GM21515 (cell line): ENCODE data around the gene PIP5K1B.

ENCODE experiments used
- ATAC-seq: cut with Tn5 transposase; IDR thresholded peaks from one replicate; pipeline ENCODE4 v1.9.1; 2021; ENCODE audit not compliant: unreplicated experiment

The PIP5K1B gene

GRCh38 chr9:68706363-68707201, 1.5 kb downstream of the PIP5K1B start:
- peak; percentile 36 for ATAC-seq

GRCh38 chr9:68707801-68708488, 2.9 kb downstream of the PIP5K1B start:
- ATAC-seq = no peak

DNA sequence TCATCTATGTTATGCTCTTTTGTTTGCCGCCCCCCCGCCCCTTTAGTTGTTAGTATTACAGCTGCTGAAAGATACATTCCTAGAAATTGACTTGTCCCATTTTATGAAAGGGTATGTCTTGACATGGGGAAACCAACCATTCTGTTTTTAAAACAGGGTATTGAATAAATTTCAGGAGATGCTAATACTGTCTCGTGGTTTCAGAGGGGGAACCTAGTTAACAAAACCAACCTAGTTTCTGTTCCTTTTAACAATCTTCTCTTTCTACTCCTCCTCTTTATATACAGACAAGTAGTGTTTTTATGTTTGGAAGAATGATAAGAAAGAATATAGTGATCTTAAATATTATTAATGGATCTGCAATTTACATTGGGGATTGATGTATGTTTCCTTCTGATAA, 3.5 kb downstream of the PIP5K1B start:
- no peak for ATAC-seq

GRCh38 chr9:68709291-68710110, 4.5 kb downstream of the PIP5K1B start:
- ATAC-seq = no peak

DNA sequence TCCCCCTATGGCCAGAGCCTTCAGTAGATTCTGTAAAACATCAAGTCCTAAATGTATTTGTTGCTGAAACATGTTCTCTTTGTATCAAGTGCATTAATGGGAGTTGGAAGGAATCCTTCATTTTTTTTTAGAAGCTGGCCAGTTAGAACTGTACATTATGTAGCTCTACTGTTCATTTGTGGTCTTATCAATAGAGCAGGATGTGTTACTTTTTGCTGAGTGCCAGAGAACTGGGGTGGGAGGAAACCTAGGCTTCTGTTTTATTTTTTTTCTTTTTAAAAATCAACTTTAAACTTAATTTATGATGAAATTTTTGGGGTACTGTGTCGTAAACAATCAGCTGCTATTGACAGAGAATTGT, 5.1 kb downstream of the PIP5K1B start:
- ATAC-seq = no peak

GRCh38 chr9:68711281-68711680, 6.2 kb downstream of the PIP5K1B start:
- no peak for ATAC-seq

- ATAC-seq = no peak
Observed at GRCh38 chr9:68711932-68712331, 6.9 kb downstream of the PIP5K1B start.

DNA sequence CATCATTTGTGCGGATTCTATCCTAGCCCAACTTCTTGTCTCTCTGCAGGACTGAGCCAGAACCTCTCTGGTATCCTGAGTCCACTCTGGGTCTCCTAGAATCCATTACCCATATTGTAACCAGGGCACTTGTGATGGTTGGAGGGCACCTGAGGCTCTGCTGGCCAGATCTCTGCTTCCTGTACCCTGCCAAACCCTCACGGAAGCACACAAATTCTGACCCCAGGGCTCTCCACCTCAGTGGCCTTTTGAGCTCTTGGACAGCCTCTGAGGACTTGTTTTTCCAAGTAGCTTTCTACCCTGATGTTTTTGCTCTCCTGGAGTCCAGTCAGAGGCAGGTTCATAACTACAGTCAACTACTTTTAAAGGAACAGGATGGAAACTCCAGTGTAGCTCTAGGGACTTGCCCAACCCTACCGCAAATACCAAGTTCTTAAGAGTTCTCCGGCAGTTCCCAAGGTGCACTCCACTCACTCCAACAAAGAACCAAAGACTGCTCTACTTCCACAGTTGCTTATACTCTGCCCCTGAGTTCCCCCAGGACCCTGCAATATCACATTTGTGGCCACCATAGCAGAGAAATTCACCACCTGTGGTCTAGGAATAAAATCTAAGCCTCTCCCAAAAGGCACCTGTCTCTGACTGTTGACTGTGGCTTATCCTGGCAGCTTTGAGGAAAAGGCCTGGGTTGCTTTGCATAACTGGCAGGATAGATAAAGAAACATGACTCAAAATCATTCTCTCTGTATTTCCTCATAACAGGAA, 9.6 kb downstream of the PIP5K1B start:
- no peak for ATAC-seq

- ATAC-seq = no peak
Observed at GRCh38 chr9:68715181-68715456, 10.1 kb downstream of the PIP5K1B start.

- no peak for ATAC-seq
Observed at GRCh38 chr9:68717552-68718443, 12.8 kb downstream of the PIP5K1B start.

DNA sequence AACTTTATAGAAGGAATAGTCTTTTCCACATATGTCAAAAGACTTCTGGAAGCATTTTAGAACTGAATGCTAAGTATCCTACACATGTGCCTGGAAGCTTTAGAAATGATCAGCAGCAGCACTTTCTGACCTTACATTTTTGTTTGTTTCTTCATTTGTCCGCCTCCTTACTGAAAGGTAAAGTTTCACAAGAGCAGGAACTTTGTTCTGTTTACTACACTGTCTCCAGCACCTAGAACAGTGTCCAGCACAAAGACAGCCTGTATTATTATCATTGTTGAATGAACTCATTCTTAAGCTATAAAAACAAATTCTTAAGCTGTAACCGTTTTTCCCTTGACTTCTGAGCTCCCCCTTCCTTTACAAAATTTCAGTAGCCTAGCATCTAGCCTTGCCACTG, 14.8 kb downstream of the PIP5K1B start:
- no peak for ATAC-seq

GRCh38 chr9:68720656-68721313, 15.7 kb downstream of the PIP5K1B start:
- ATAC-seq = no peak

- ATAC-seq = no peak
Observed at GRCh38 chr9:68721666-68722330, 16.8 kb downstream of the PIP5K1B start.

DNA sequence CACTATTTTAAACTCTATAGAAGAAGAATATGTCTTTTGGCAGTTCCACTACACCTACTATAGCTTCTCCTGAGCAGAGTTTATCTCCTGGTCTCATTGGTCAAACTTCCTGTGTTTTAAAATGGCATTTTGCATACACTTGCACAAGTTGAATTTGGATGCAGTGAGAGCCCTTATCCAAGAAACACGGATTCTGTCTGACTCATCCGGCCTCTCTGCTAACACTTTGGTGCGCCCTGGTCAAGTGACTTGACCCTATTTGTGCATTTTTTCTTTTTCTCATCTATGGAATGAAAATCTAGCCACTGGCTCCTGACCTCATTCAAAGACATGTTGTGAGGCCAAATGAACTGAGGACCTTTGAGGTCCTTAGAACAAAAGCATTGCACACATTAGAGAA, 20.0 kb downstream of the PIP5K1B start:
- no peak for ATAC-seq

- ATAC-seq = no peak
Observed at GRCh38 chr9:68726489-68726888, 21.4 kb downstream of the PIP5K1B start.

DNA sequence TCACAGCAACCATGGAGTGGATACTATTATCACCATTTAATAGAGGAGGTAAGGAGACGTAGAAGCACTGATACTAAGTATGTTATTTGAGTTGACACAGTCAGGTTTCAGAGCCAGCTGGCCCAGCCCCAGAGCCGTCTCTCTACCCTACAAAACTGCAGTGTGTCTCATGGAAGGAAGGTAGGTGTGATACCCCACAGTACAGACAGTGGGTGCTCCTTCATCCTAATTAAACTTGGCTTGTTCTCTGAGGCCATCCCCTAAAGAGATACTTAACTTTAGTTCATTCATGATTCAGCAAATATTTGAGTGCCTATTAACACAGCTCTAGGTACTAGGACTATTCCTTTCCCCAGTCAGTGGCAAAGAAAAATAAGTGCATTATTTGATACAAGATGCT, 22.6 kb downstream of the PIP5K1B start:
- ATAC-seq = no peak

DNA sequence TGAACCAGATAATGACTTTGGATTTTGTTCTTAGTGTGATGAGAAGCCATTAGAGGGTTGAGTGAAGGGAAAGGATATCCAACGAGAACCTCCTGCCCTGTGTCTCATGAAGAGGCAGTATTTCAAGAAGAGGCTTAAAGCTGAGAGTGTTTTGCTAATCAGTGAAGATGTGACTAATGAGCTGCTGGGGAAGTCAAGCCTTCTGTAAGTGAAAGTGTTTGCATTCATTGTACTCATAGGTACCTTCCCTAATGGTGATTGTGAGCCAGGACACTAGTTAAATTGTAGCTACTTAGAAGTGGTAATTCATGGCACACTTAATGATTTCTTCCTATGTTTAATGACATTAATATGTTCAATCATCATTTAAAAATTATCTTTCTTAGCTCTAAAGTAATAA, 23.7 kb downstream of the PIP5K1B start:
- ATAC-seq = no peak

DNA sequence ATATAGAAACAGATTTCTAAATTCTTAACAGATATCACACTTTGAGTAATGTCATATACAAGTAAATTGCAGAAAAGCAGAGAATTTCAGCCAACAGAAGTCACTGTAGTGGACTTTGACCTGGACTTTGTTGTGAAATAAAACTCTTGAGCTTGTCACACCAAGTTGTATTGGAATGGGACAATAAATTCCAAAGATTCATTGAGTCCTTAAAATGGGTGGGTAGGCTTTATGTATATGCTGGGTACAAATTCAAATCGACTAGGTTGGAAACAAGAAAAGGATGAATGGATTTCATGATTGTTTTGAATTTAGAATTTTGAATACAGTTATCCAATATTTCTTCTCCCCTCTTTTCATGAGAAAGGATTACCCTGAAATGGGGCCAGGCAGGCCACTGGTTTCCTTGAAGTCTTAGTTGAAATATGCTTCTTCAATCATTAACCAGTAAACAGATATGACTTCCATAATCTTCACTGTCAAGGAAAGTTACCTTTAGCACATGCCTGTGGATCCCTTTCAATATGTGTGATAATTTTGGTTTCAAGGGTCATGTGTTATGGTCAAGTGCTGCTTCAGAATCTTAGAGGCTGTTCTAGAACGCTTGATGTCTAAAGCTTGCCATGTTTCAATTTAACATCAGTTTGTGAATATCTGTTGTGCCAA, 25.7 kb downstream of the PIP5K1B start:
- no peak for ATAC-seq

DNA sequence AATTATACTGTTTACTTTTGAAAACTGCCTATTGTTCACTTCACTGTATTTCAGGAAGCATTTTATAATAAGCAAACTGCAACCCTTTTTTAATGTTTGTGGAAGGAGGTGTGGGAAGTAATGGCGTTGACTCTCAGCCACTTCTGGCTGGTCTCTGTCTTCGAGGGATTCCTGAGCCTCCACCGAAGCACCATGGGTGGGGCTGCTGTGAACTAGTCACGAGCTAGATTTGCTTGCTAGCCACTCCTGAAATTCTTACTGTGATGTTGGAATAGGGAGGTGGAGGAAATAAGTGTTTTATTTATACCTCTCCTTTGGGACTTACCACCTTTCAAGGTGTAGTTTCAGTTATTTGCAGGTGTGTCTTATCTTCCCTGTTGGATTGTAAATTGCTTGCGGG, 26.8 kb downstream of the PIP5K1B start:
- ATAC-seq = no peak
